Hepatocyte (in vitro differentiated cells): ENCODE results near the gene CHODL. TPM values are rescaled to one million over a fixed set of nuclear protein-coding genes. Genes with fewer than 3 reads are reported as not detected.

Source experiments
- DNase-seq: peaks from one replicate; pipeline ENCODE4 v3.0.0-alpha.2; 2016; ENCODE audit warnings: low spot score
- H2AFZ ChIP-seq: fragments of 200-600 bp; sonication (generic); 2 replicates; pipeline ENCODE4 v1.6.0; 2016; ENCODE audit warnings: antibody characterized with exemption, mild to moderate bottlenecking
- H3K27ac ChIP-seq: fragments of 200-600 bp; sonication (generic); 2 replicates; pipeline ENCODE4 v1.5.1; 2016; ENCODE audit warnings: mild to moderate bottlenecking
- H3K27me3 ChIP-seq: fragments of 200-600 bp; sonication (generic); 2 replicates; pipeline ENCODE4 v1.6.1; 2016
- H3K36me3 ChIP-seq: fragments of 200-600 bp; sonication (generic); replicated peaks from 2 replicates; pipeline ENCODE4 v1.5.1; 2016; ENCODE audit warnings: low read depth; ENCODE audit not compliant: insufficient read depth
- H3K4me1 ChIP-seq: fragments of 200-600 bp; sonication (generic); 2 replicates; pipeline ENCODE4 v1.5.1; 2016; ENCODE audit warnings: mild to moderate bottlenecking, moderate library complexity; ENCODE audit not compliant: insufficient read depth
- H3K4me2 ChIP-seq: fragments of 200-600 bp; sonication (generic); 2 replicates; pipeline ENCODE4 v1.6.0; 2016
- H3K4me3 ChIP-seq: fragments of 200-600 bp; sonication (generic); 2 replicates; pipeline ENCODE4 v1.5.1; 2016; ENCODE audit warnings: mild to moderate bottlenecking
- H3K79me2 ChIP-seq: fragments of 200-600 bp; sonication (generic); 2 replicates; pipeline ENCODE4 v1.6.0; 2017; ENCODE audit warnings: mild to moderate bottlenecking
- H3K9me2 ChIP-seq: fragments of 200-600 bp; sonication (generic); replicated peaks from 2 replicates; pipeline ENCODE4 v1.6.0; 2017; ENCODE audit warnings: mild to moderate bottlenecking; ENCODE audit not compliant: insufficient read depth
- H3K9me3 ChIP-seq: fragments of 200-600 bp; sonication (generic); 2 replicates; pipeline ENCODE4 v1.5.1; 2016; ENCODE audit warnings: low read depth, mild to moderate bottlenecking
- H4K20me1 ChIP-seq: fragments of 200-600 bp; sonication (generic); 2 replicates; pipeline ENCODE4 v1.6.0; 2016; ENCODE audit warnings: mild to moderate bottlenecking; ENCODE audit not compliant: insufficient read depth, poor library complexity, severe bottlenecking
- EZH2 ChIP-seq: fragments of 200-600 bp; sonication (generic); IDR thresholded peaks from 2 replicates; pipeline ENCODE4 v1.6.1; 2016; ENCODE audit warnings: antibody characterized with exemption, mild to moderate bottlenecking, borderline replicate concordance
- EZH2phosphoT487 ChIP-seq: fragments of 200-600 bp; sonication (generic); IDR thresholded peaks from one replicate; pipeline ENCODE4 v1.6.1; 2018; ENCODE audit warnings: antibody characterized with exemption, mild to moderate bottlenecking, low read depth, moderate library complexity; ENCODE audit not compliant: unreplicated experiment, severe bottlenecking
- WGBS: methylation state at CpG from one replicate; pipeline ENCODE4 v1.1.6; 2016; ENCODE audit warnings: low lambda C conversion rate; ENCODE audit errors: missing lambda C conversion rate; 5-methylcytosine and 5-hydroxymethylcytosine counted together
- polyA plus RNA-seq: library from polyadenylated mRNA; unstranded; fragments of >200 nt; fragmentation: Nextera tagmentation; extraction: Ambion mirVana; gene quantifications from 2 replicates; pipeline ENCODE4 v1.2.1, GENCODE V29; 2016
- total RNA-seq: library from RNA; depleted of rRNA; stranded (reverse); fragments of >200 nt; gene quantifications from 2 replicates; pipeline ENCODE4 v1.2.3, GENCODE V29; 2014
- TF ChIP-seq, protein P1 (sequence below): fragments of 200-600 bp; sonication (generic); IDR thresholded peaks from 2 replicates; pipeline ENCODE4 v1.5.1; 2016; ENCODE audit warnings: antibody characterized with exemption, mild to moderate bottlenecking; ENCODE audit not compliant: poor library complexity

Gene CHODL
- total and polyA plus RNA-seq, 2 experiments from 2014 or later = 0.31 to 0.73 TPM

DNA sequence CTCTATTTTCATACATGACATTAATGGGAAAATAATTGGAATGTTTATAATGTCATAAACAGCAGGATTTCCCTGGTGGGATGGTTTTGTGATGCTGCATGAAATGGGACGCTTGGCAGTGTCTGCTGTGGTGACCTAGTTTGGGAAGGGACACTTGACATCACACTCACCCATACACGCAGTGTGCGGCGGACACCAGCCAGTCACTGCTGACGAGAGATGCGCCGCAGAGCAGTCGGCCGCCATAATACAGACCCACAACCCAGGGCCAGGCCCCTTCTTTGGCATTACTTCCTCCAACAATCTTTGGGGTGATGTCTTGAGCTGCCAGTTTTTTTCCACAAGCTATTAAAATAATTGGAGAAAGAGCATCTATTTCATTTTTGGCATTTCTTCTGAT is 49.5 kb downstream of the CHODL start:
- TF ChIP-seq EZH2phosphoT487 (no peak), EZH2 (no peak)
- TF ChIP-seq, protein P1, sequence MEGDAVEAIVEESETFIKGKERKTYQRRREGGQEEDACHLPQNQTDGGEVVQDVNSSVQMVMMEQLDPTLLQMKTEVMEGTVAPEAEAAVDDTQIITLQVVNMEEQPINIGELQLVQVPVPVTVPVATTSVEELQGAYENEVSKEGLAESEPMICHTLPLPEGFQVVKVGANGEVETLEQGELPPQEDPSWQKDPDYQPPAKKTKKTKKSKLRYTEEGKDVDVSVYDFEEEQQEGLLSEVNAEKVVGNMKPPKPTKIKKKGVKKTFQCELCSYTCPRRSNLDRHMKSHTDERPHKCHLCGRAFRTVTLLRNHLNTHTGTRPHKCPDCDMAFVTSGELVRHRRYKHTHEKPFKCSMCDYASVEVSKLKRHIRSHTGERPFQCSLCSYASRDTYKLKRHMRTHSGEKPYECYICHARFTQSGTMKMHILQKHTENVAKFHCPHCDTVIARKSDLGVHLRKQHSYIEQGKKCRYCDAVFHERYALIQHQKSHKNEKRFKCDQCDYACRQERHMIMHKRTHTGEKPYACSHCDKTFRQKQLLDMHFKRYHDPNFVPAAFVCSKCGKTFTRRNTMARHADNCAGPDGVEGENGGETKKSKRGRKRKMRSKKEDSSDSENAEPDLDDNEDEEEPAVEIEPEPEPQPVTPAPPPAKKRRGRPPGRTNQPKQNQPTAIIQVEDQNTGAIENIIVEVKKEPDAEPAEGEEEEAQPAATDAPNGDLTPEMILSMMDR = no peak

DNA sequence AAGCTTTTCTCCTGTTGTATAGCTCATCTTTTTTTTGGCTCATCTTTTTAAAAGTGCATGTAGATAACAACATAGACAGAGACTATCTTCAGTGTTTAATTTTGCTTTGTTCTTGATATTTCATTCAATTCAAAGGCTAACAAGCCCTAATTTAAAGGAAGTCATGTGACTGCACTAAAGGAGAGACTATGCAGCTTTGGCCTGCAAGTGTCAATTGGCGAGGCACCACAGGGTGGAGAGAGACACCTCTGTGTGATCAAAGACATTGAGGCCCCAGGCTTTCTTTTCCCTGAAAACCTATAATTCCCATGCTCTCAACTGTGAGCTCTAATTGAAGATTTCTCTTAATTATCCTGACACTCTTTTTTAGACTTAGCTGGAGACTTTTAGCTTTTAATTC is 53.6 kb downstream of the CHODL start:
- no peak for DNase-seq
- Histone ChIP-seq H3K9me3 (no peaks in the 10 kb centered on the region), H4K20me1 (no peaks in the 10 kb centered on the region), H3K79me2 (no peaks in the 10 kb centered on the region), H3K27me3 (no peaks in the 10 kb centered on the region), H3K36me3 (no peaks in the 10 kb centered on the region), H3K4me1 (no peaks in the 10 kb centered on the region), H3K27ac (no peak overlapping the region), H3K9me2 (no peaks in the 10 kb centered on the region), H2AFZ (no peak overlapping the region), H3K4me3 (no peak overlapping the region), H3K4me2 (no peak overlapping the region)
- WGBS = 87% methylated on average over 1 of the region's 1 CpG
- TF ChIP-seq EZH2phosphoT487 = no peak

More for the DNA sequence above, 49.5 kb downstream of the CHODL start:
- Histone ChIP-seq H3K36me3 (no peaks in the 10 kb centered on the region), H3K9me2 (no peaks in the 10 kb centered on the region), H3K4me3 (no peak overlapping the region), H2AFZ (no peak overlapping the region), H4K20me1 (no peaks in the 10 kb centered on the region), H3K4me2 (no peak overlapping the region), H3K4me1 (no peaks in the 10 kb centered on the region), H3K27ac (no peak overlapping the region), H3K27me3 (no peaks in the 10 kb centered on the region), H3K79me2 (no peaks in the 10 kb centered on the region), H3K9me3 (no peaks in the 10 kb centered on the region)
- WGBS = 85% methylated on average over 9 of the region's 9 CpGs
- DNase-seq = no peak

Other genes with a start within 250 kb of the CHODL start
- gene TMPRSS15, start 159.0 kb downstream of the CHODL start, total RNA-seq = 0.07 TPM in 1 of 2 replicates, not detected in the other
- gene TMPRSS15, start 159.0 kb downstream of the CHODL start, polyA plus RNA-seq = not detected in 2 replicates